GM18511 (cell line): ENCODE results near the gene FERMT2.

Experiments
- ATAC-seq: cut with Tn5 transposase; IDR thresholded peaks from one replicate; pipeline ENCODE4 v1.9.1; 2021; ENCODE audit warnings: mild to moderate bottlenecking, moderate library complexity; ENCODE audit not compliant: unreplicated experiment

The FERMT2 gene

DNA sequence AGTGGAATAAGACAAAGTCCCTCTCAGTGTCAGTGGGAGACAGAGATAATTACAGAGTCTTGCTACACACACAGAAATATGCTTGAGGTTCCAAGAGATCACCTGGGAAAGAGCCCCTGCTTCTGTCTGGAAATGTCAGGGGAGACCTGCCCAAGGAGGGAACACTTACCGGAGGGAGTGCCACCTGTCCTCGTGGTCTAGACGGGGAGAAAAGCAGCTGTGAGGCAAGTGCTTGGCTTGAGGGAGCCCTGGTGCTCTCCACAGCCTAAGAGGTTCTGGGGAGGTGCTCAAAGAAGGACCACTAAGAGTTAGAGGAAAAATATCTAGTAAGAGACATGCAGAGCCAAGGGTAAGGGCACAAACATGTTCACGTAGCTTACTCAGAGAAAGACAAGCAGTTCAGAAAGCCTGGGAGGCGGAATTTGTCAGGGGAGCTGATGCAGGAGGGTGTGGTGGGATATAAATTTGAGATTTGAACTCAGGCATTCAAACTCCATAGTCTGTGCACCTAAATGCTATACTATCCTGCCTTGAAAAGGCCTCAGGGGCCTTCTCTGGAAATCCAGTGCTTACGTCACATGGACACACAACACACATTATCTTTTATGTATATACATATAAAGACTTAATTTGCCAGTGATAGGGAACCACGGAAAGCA, 121.2 kb downstream of the FERMT2 start:
- no peak for ATAC-seq

DNA sequence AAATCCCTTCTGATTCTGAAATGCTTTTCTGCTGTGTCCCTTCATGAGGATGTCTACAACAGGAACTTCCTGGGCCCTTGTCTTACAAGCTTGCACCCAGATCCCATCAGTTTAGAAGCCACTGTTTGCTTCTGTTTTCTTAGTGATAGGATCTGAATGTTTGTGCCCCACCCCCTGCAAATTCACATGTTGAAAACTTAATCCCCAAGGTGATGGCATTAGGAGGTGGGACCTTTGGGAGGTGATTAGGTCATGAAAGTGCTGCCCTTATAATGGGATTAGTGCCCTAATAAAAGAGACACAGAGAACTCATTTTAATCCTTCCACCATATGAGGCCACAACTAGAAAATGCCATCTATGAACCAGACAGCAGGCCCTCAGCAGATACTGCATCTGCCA, 123.4 kb downstream of the FERMT2 start:
- no peak for ATAC-seq

GRCh38 chr14:52825085-52825484, 125.8 kb downstream of the FERMT2 start:
- no peak for ATAC-seq

DNA sequence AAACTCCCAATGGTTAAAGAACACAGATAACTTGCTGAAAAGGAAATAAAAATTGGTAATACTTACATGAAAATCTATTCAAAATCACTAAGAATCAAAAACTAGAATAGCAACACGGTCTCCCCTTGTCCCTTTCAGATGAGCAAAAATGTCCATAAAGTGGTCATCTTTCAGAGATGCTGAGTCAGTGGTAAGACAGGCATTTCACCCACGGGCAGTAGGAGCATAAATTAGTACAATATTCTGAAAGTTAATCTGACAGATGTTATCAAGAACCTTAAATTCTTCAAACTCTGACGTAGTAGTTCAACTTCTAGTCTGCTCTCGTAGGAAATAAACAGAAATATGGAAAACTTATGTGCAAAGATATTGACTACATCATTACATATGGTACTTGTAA, 126.4 kb downstream of the FERMT2 start:
- no peak for ATAC-seq

- no peak for ATAC-seq
These were observed 129.0 kb downstream of the FERMT2 start for GRCh38 chr14:52821805-52822250.

- no peak for ATAC-seq
These were observed 142.7 kb downstream of the FERMT2 start for GRCh38 chr14:52808101-52808500.
